ENCODE measurements around the gene MEGF11.
"Not testable (repeated sequence)": the region's sequence is repeated elsewhere in the genome, so short reads cannot be mapped to it uniquely, and the experiment has no call there.

The MEGF11 gene

DNA sequence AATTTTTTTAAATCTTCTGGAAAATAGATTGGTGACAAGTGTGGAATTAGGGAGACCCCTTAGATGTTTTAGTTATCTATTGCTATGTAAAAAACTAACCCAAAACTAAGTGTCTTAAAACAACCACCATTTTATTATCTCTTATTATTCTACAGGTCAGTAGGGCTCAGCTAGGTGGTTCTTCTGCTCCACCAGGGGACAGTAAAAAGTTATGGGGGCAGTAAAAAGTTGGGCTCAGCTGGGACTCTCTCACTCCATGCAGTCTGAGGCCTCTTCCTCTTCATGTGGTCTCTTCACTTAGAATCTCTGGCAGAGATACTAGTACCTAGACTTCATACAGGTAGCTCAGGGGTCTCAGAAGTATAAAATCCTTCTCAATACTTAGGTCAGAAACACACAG, 21.8 kb upstream of the MEGF11 start:
- no peak for DNase-seq

DNA sequence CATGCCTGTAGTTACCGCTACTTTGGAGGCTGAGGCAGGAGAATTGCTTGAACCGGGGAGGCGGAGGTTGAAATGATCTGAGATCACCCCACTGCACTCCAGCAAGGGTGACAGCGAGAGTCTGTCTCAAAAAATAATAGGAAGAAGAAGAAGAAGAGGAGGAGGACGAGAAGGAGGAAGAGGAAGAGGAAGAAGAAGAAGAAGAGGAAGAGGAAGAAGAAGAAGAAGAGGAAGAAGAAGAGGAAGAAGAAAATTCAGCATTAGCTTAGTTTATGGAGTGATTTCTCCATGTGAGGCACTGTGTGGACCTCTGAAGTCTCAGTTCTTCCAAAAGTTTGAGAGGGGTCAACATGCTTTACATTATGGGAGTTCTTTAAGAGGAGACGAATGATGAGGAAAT, 17.4 kb upstream of the MEGF11 start:
- no peak for DNase-seq

DNA sequence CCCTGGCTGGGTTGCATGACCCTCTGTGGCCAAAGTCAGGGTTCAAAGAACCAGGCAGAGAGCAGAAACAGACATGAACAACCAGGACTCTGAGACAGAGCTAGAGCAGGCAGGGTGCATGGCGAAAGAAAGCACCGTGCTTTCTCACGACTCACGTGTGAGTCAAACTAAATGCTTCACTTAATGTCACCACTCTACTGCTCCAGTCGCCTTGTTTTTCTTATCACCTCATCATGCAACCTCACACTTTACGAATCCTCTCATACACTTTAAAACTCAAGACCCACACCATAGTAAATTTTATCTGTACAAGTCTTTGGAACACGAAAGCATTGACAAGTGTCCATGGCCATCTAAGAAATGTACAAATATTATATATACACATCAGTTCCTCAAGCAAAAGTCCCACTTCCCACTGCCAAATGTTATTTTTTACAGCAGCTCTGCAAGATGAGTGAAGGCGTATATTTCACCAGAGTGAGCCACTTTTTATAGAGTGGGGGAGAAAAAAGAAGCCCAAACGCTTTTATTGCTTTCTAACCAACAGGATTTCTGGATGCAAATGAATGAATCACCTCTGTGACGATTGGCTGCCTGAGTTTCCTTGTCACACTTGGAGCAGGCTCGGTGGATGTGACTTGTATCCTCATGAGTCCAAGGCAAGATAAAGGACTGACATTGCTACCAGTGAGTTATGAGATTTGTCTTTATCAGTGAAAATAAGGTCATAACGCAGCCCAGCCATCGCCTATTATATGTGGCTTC, 16.0 kb upstream of the MEGF11 start:
- DNase-seq, result peak; percentile 70

DNA sequence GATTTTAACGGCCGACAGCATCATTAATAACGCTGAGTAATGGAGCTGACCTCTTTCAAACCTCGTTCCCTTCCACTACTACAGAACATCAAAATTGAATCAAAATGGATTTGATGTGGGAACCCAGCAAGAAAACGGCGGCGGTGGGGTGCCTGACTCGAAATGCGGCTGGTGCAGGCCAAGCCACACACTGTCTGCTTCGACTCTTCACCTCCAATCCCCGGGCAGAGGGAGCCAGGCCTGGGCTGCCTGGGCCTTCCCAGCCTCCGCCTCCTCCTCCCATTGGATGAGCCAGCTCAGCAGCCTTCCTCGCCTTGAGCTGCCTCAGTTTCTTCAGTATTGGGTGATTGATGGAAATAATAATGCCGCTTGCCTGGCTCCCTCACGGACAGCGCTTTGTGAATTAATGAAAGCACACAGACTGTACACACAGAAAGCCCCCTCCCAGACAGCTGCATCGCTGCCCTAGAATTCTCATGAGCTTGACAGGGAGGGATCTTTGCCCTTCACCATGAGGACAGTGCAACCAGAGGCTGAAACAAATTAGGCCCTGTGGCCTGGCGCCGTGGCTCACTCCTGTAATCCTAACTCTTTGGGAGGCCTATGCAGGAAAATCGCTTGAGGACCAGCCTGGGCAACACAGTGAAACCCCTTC, 11.4 kb upstream of the MEGF11 start:
- no peak for DNase-seq

DNA sequence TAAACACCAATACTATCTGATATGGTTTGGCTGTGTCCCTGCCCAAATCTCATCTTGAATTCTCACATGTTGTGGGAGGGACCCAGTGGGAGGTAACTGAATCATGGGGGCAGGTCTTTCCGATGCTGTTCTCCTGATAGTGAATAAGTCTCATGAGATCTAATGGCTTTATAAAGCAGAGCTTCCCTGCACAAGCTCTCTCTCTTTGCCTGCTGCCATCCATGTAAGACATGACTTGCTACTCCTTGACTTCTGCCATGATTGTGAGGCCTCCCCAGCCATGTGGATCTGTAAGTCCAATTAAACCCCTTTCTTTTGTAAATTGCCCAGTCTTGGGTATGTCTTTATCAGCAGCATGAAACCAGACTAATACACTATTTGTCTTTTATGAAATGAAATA, 9.3 kb upstream of the MEGF11 start:
- DNase-seq, result not testable (repeated sequence)

DNA sequence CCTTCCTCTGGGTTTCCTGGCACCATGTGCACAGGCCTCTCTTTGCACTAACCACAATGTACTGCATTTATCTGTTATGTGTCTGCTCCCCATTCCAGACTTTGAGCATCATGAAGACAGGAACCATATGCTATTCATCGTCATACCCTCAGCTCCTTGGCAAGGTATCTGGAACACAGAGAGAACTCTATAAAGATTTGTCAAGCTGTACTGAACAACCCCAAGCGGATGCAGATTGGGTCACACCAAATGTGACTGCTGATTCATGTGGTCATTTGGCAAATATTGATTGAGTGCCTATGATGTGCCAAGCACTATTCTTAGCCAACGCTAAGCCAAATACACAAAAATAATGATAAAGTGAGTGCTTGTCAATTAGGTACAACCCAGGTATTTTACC, 7.5 kb upstream of the MEGF11 start:
- no peak for DNase-seq

DNA sequence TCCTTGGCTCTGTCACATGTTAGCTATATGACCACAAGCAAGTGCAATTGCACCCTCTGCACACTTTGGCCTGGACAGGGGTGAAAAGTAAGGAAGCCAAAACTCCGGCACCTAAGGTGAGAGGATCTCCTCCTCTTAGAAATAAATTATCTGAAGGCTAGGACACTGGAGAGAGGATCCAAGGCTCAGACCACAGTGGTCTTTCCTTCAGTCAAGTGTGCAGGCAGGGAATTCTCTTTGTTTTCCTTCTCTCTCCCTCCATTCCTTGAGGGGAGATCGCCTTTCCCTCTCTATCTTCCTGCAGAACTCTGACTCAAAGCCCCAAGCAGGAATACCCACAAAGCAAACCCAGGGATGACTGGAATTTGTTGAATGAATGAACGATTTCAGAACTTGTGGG, 3.1 kb upstream of the MEGF11 start:
- DNase-seq, result no peak

DNA sequence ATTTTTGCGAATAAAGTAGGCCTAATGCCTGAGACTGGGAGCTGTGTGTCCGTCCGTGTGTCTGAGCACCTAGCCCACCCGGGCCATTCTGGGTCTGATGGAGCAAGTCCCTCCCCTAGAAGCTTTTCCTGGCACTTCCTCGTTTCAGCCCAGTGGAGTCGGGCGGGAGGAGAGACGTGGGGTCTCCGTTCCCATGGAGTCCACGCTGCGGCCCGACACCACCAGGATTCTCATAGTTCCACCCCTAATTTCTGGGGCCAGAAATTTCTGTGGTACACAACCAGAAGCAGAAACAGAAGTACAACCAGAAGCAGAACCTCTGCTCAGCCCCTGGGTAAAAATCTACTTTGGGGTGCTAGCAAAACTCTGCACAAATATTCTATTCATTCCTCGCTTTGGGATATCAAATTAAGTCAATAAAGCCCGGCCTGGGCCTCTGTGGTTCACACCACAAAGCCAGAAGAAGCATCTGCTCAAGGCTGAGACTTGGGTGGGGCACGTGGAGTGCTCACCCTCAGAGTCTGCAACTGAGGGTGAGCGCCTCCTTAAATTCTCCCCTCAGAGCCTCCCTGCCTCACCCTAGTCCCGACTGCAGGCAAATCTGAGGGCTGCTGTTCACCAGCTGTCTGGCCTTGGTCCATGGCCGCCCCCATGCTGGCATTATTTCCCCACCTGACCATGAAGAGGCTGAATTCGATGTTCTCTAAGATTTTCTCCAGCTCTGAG, 1.6 kb upstream of the MEGF11 start:
- DNase-seq, result no peak

DNA sequence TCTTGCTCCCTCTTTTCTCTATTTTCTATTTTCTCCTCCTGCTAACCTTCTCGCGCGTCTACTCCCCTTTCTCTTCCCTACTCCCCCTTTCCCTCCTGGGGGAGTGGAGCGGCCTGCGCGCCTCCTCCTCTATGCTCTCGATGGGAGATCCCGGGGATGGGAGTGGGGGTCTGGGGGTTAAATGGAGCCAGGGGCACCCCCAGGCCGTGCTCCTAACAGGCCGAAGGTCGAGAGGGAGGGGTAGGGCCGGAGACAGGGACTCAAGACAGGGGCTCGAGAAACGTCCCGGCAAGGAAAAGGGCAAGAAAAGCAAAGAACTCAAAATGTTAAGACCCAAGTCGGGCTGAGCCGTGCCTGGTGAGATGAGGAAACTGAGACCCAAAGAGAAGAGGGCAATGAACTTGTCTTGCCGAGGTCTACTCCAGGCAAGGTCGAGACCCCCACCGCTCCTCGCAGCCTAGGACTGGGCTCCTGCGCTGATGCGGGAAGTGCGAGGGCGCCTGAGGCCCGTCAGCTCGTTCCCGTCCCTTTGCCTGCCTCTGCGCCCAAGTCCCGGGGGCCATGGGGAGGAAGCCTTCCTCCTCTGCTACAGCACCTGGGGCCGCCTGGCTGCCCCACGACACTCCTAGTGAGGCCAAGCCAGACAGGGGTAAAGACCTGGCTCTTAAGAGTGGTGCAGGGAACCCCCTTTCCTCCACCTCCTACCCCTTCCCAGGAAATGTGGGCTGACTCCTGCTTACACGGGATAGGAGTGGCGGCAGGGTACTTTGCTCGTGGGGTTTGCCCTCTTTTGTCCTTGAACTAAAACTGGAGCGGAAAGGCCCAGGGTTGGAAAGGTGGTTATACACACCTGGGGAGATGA, 770 bp upstream of the MEGF11 start:
- no peak for DNase-seq

DNA sequence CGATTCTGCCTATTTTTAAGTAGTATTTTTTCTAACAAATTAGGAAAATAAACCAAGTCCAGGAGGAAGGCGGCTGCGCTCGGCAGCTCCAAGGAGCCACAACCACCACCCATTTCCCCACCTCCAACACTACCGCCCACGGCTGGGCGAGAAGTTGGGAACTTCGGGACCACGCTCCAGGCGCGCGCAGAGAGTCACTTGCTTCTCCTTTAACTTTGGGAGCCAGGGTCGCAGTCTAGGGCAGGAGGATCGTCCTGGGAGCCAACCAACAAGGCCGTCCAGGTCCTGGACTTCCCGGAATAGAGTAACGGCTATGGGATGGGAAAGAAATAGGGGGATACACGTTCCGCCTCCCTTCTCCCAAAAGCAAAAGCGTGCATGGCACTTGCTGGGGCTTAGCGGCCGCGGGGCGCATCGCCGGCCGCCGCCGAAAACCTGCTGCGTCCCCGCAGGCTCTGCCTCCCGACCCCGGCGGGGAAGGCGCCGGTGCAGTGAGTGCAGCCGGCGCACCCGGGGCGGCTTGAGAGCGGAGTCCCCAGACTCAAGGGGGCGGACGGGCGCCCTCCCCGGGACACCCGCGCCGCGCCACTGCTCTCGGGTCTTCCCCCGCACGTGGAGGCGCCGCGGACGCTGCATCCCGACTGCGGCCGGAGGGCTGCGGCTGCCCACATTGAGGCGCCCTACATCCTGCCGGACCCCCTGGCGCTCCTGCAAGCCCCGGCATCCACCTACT, 699 bp downstream of the MEGF11 start:
- DNase-seq, result no peak

DNA sequence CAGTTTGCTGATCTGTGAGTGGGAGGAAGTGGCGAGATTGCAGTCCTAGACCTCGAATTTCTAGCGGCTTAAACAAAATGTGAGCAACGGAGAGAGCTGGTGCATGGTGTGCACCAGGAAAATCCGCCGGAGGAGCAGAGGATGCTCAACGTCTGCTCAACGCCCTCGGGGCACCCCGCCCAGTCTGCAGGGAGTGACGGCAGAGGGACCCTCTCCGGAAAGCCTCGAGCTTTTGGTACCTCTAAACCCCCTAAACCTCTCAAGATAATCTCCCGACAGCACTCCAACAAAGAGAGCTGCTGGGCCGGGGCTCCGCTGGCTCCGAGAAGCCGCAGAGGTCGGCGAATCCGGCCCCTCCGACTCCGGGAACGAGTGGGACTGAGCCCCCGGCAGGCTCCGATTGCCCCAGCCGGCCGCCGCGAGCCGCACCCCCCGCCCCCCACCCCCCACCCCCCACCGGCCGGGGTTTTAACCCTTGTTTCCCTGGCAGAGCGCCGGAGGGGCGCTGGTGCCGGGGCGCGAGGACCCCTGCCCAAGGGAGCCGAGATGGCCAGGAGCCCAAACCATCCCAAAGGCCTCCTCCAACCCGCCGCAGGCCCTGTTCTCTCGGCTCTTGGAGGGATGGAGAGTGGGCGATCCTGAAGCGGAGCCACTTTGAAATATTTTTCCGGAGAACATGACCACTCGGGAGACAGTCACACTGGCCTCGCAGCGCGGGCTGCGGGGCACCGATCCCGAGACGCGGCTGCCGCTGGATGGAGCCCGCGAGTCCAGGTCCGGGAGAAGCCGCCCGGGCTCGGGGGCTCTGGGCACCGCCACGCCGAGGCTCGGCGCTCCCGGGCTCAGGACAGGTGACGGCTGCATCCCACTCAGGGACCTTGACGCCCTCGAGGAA, 1.5 kb downstream of the MEGF11 start:
- DNase-seq, result peak; percentile 23

DNA sequence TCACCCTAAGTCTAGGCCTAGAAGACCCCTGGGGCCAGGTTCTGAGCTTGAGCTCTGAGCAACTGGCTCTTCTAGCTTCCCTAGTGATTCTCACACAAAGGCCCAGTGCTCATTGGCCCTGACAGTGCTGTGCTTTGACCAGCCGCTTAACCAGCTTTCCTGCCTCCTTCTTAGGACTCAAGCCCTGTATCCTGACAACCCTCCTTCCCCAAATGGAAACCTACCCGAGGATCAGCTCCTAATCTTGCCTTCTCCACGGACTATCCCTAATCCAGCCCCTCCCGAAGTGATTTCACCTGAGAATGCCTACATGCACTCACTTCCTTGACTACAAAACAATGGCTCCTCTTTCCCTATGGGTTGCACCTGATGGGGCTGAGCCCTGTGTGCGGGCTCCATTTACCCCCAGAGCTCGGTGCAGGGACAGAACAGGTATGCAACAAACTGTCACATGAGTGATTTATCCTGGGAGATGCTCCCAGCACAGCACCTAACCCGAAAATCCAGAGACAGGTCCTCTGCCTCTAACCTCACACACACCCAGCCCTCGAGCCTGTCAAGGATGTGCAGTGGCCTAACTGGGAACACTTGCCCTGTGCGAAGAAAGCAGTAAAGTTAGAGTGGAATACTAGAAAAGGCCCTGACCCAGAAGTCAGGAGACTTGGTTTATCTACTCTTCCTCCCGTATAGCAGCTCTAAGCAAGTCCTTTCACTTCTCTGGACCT, 2.3 kb downstream of the MEGF11 start:
- no peak for DNase-seq

DNA sequence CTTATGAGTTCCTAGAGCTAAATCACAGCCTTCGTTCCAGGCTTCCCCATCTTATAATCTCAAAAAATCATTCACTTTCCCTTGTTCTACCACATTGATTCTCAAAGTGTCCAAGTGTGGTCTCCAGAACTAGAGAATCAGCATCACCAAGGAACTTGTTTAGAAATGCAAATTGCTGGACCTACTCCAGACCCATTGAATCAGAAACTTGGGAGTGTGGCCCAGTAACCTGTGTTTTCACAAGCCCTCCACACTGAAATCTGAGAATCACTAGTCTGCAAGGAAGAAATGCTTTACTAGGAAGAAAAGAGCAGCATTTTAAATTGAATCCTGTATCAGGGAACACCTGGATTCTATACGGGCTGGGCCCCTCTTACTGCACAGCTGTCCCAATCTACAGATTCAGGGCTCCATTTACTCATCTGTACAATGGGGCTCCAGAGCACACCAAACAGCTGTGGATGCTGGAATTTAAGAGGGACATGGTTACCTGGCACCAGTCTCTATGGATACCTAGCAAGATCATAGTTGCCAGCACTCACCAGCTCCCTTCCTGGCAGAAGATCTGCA, 3.9 kb downstream of the MEGF11 start:
- DNase-seq, result no peak

DNA sequence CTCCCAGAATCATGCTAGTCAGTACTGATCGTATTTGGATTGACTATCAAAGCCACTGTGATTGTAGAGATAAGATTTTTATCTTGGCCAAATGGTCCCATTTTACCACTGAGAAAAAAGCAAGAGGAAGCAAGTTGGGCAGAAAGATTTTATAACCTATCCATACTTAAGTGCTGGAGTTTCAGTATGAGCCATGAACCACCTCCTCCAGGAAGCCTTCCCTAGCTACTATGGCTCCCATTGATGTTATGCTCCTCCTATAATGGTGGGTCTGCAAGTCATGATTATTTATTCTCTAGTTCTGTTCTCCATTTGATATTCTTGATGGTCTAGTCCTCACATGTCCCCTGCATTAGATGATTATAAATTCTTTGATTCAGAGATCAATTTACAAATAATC, 6.6 kb downstream of the MEGF11 start:
- DNase-seq, result no peak

DNA sequence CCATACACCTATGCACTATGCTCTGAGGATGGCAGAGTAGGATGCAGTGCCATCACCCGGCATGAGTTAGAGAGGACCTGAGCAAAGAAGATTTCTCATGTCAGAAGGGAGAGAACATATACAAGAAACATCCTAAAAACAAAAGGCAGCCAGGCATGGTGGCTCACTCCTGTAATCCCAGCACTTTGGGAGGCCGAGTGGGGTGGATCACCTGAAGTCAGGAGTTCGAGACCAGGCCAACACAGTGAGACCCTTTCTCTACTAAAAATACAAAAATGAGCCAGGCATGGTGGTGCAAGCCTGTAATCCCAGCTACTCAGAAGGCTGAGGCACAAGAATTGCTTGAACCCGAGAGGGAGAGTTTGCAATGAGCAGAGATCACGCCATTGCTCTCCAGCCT, 7.7 kb downstream of the MEGF11 start:
- not testable (repeated sequence) for DNase-seq

DNA sequence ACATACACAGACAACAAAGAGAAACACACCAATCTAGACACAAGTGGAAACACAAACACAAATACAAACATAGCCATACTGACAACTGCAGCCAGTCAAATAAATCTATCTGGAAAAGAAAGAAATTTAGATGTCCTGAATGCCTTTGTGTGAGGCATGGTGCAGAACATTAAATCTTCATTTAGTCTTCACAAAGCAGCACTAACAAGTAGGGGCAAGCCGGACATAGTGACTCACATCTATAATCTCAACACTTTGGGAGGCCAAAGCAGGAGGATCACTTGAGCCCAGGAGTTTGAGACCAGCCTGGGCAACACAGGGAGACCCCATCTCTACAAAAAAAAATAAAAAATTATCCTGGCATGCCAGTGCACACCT, 11.7 kb downstream of the MEGF11 start:
- DNase-seq, result no peak

DNA sequence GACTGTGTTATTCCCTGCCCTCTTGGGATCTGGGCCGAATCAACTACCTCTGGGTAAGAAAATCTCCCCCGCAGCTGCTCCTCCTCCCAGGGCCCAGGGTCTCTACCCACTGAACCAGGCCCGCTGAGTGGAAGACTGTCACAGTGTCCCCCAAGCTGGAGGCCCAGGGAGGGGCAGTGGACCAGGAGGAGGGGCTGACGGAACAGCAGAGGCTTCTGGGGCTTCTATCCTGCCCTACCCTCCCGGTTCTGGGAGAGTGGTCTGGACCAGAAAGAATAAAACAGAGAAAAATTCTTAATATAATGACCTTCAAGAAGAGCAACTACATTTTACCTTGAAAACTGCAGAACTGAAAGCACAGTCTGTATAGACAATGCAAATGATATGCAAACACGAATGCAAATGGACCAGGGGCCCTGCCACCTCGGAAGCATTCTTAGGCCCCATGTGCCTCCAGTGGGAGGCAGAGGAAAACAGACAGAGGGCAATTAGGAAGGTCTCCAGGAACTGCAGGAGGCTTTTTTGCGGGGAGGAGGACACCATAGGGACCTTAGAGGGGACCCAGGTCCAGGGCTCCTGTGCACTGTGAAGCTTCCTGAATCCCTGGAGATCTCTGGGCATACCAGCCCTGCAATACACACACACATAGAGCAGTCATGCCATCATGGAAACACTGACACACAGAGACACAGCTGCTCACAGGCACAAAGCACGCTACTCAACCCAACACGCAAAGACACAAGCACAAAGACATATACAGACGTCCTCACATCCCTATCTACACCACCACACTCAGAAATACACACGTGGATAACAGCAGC, 12.3 kb downstream of the MEGF11 start:
- no peak for DNase-seq

DNA sequence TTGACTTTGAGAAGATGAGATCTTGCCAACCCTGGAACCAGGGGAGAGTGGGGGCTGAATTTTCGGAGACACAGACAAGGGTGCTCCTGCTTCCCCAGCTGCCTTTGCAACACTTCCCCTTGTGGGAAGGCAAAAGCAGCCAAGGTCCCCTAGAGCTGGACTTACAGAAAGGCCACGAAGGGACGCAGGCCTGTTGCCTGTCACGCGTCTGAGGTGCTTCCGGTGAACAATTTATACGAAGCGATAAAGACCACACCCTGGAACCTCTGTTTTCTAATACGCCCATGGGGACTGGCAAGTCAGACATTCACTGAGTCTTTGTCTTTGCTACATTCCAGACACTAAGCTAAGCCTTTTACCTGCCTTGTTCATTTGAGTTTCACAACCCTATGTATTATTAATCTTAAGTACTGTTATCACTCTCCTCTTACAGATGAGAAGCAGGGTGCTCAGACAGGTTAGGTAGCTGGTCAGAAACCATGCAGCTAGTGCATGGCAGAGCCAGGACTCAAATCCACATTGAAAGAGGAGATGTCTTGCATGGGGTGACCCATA, 13.2 kb downstream of the MEGF11 start:
- no peak for DNase-seq

DNA sequence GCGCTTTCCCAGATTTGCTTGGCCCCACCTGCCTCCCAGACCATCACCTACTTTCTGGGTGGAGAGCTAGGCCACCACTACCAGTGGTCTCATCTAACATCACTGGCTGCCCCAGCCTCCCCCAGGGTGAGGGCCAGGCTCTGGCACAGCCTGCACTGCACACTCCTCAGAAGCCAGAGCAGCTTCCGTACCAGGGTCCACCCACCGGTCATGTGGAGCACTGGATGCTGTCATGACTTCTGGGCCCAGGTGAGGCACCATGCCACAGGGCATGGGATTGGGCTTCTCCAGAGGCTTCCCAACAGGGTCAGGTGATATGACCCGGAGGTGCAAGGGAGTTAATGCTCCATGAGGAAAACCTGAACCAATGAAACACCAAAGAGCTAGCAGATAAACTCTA, 14.0 kb downstream of the MEGF11 start:
- DNase-seq, result no peak
